Dermis blood vessel endothelial cell (primary cell): ENCODE data around the gene C16orf87. TPM values are rescaled to one million over a fixed set of nuclear protein-coding genes. Genes with fewer than 3 reads are reported as not detected.
"Not testable (repeated sequence)": the region's sequence is repeated elsewhere in the genome, so short reads cannot be mapped to it uniquely, and the experiment has no call there.

Experiments used
- DNase-seq: peaks from one replicate; pipeline ENCODE4 v3.0.0; 2010
- total RNA-seq: library from RNA; depleted of rRNA; stranded (reverse); fragments of >200 nt; gene quantifications from 2 replicates; pipeline ENCODE4 v1.2.3, GENCODE V29; 2014

The C16orf87 gene
- total RNA-seq, 1 donor from 2014 or later: 11.2 TPM

GRCh38 chr16:46797501-46797900 lies 33.5 kb downstream of the C16orf87 start:
- DNase-seq: no peak

- DNase-seq: no peak
Observed at GRCh38 chr16:46796764-46797269, 34.2 kb downstream of the C16orf87 start.

GRCh38 chr16:46793841-46794240 lies 37.1 kb downstream of the C16orf87 start:
- DNase-seq: no peak

- DNase-seq: no peak
Observed at GRCh38 chr16:46790599-46791270, 40.2 kb downstream of the C16orf87 start.

GRCh38 chr16:46789499-46790414 lies 41.2 kb downstream of the C16orf87 start:
- DNase-seq: peak; percentile 71

- DNase-seq: no peak
Observed at GRCh38 chr16:46788891-46789474, 42.0 kb downstream of the C16orf87 start.

GRCh38 chr16:46787909-46788308 lies 43.1 kb downstream of the C16orf87 start:
- DNase-seq: no peak

GRCh38 chr16:46785076-46785845 lies 45.7 kb downstream of the C16orf87 start:
- DNase-seq: no peak

GRCh38 chr16:46784569-46784968 lies 46.4 kb downstream of the C16orf87 start:
- DNase-seq: not testable (repeated sequence)

- DNase-seq: no peak
Observed at GRCh38 chr16:46783800-46784199, 47.2 kb downstream of the C16orf87 start.

GRCh38 chr16:46782320-46782719 lies 48.7 kb downstream of the C16orf87 start:
- no peak for DNase-seq

- no peak for DNase-seq
Observed at GRCh38 chr16:46777804-46778203, 53.2 kb downstream of the C16orf87 start.

- no peak for DNase-seq
Observed at GRCh38 chr16:46775214-46775613, 55.8 kb downstream of the C16orf87 start.

GRCh38 chr16:46774743-46775177 lies 56.2 kb downstream of the C16orf87 start:
- no peak for DNase-seq

GRCh38 chr16:46772463-46772862 lies 58.5 kb downstream of the C16orf87 start:
- DNase-seq: no peak

- DNase-seq: no peak
Observed at GRCh38 chr16:46768809-46769208, 62.2 kb downstream of the C16orf87 start.

GRCh38 chr16:46765050-46765449 lies 65.9 kb downstream of the C16orf87 start:
- DNase-seq: no peak

GRCh38 chr16:46763147-46763546 lies 67.8 kb downstream of the C16orf87 start:
- DNase-seq: peak; percentile 11

GRCh38 chr16:46762583-46762982 lies 68.4 kb downstream of the C16orf87 start:
- DNase-seq: no peak

GRCh38 chr16:46759309-46759708 lies 71.7 kb downstream of the C16orf87 start:
- DNase-seq: no peak

- no peak for DNase-seq
Observed at GRCh38 chr16:46757339-46758050, 73.5 kb downstream of the C16orf87 start.

- DNase-seq: no peak
Observed at GRCh38 chr16:46756772-46757171, 74.2 kb downstream of the C16orf87 start.
